Liver (tissue), 9 donors: ENCODE measurements around the gene XRCC1. TPM values are rescaled to one million over a fixed set of nuclear protein-coding genes. Genes with fewer than 3 reads are reported as not detected.
A peak's percentile ranks its signal among the peaks of the same experiment; 100 is the strongest.

Source experiments
- DNase-seq: peaks from one replicate; pipeline ENCODE4 v3.0.0-alpha.2; 2017; ENCODE audit warnings: low spot score
- H3K27ac ChIP-seq, 2 donors: one replicate each; pipeline ENCODE4 v1.7.0; 2013; ENCODE audit warnings: inconsistent platforms in 2 of 2, low read length in 2 of 2, control low read depth in 1 of 2, low read depth in 1 of 2, mild to moderate bottlenecking in 1 of 2
- H3K27me3 ChIP-seq, 4 donors: one replicate each; pipeline versions ENCODE4 v1.6.1 to v1.7.0; 2013; ENCODE audit warnings: low read length in 3 of 4, inconsistent platforms in 1 of 4, mild to moderate bottlenecking in 1 of 4, moderate library complexity in 1 of 4; ENCODE audit not compliant: control insufficient read depth in 4 of 4, insufficient read depth in 4 of 4
- H3K36me3 ChIP-seq, 4 donors: one replicate each; pipeline versions ENCODE4 v1.6.1 to v1.7.0; 2013; ENCODE audit warnings: low read length in 3 of 4, mild to moderate bottlenecking in 3 of 4, low read depth in 1 of 4, moderate library complexity in 1 of 4; ENCODE audit not compliant: control insufficient read depth in 4 of 4, insufficient read depth in 3 of 4
- H3K4me1 ChIP-seq, 4 donors: one replicate each; pipeline versions ENCODE4 v1.6.1 to v1.7.0; 2013; ENCODE audit warnings: low read length in 3 of 4, mild to moderate bottlenecking in 3 of 4, moderate library complexity in 1 of 4; ENCODE audit not compliant: control insufficient read depth in 4 of 4, insufficient read depth in 4 of 4
- H3K4me3 ChIP-seq, 3 donors: one replicate each; pipeline versions ENCODE4 v1.6.1 to v1.7.0; 2013; ENCODE audit warnings: low read length in 3 of 3, control low read depth in 1 of 3, low read depth in 1 of 3, mild to moderate bottlenecking in 1 of 3
- H3K9ac ChIP-seq, 2 donors: one replicate each; pipeline ENCODE4 v1.7.0; 2013; ENCODE audit warnings: low read length in 2 of 2, mild to moderate bottlenecking in 2 of 2, moderate library complexity in 2 of 2, control low read depth in 1 of 2, low read depth in 1 of 2
- H3K9me3 ChIP-seq, 4 donors: one replicate each; pipeline versions ENCODE4 v1.6.1 to v1.7.0; 2013; ENCODE audit warnings: low read length in 3 of 4; ENCODE audit not compliant: control insufficient read depth in 4 of 4
- EGR1 ChIP-seq, 2 donors: IDR thresholded peaks; 2 replicates each; pipeline ENCODE4 v1.6.1; 2016 to 2018; ENCODE audit warnings: antibody characterized with exemption in 2 of 2, low read depth in 2 of 2
- FOXA1 ChIP-seq: IDR thresholded peaks from 2 replicates; pipeline ENCODE4 v1.6.1; 2016; ENCODE audit warnings: antibody characterized with exemption
- FOXA2 ChIP-seq: IDR thresholded peaks from 2 replicates; pipeline ENCODE4 v1.6.1; 2016; ENCODE audit warnings: antibody characterized with exemption
- GABPA ChIP-seq, 2 donors: IDR thresholded peaks in 1 of 2; conservative IDR thresholded peaks in 1 of 2; 2 replicates each; pipeline ENCODE4 v1.6.1; 2016; ENCODE audit warnings: antibody characterized with exemption in 2 of 2, mild to moderate bottlenecking in 1 of 2, moderate library complexity in 1 of 2
- HNF4A ChIP-seq, 2 donors: conservative IDR thresholded peaks; 2 replicates each; pipeline ENCODE4 v1.6.1; 2016; ENCODE audit warnings: antibody characterized with exemption in 2 of 2, mild to moderate bottlenecking in 2 of 2
- HNF4G ChIP-seq: IDR thresholded peaks from 2 replicates; pipeline ENCODE4 v1.6.1; 2016; ENCODE audit warnings: antibody characterized with exemption
- JUND ChIP-seq, 2 donors: IDR thresholded peaks; 2 replicates each; pipeline ENCODE4 v1.6.1; 2016; ENCODE audit warnings: antibody characterized with exemption in 2 of 2
- NR2F2 ChIP-seq: IDR thresholded peaks from 2 replicates; pipeline ENCODE4 v1.6.1; 2016; ENCODE audit warnings: antibody characterized with exemption
- RAD21 ChIP-seq, 2 donors: IDR thresholded peaks; 2 replicates each; pipeline ENCODE4 v1.6.1; 2016; ENCODE audit warnings: antibody characterized with exemption in 2 of 2, mild to moderate bottlenecking in 2 of 2
- RXRA ChIP-seq, 2 donors: IDR thresholded peaks; 2 replicates each; pipeline ENCODE4 v1.6.1; 2017 to 2018; ENCODE audit warnings: antibody characterized with exemption in 2 of 2, mild to moderate bottlenecking in 1 of 2
- SP1 ChIP-seq: IDR thresholded peaks from 2 replicates; pipeline ENCODE4 v1.6.1; 2018; ENCODE audit warnings: antibody characterized with exemption, mild to moderate bottlenecking
- TAF1 ChIP-seq: conservative IDR thresholded peaks from 2 replicates; pipeline ENCODE4 v1.6.1; 2016; ENCODE audit warnings: antibody characterized with exemption, mild to moderate bottlenecking
- YY1 ChIP-seq: IDR thresholded peaks from 2 replicates; pipeline ENCODE4 v1.6.1; 2016; ENCODE audit warnings: antibody characterized with exemption, mild to moderate bottlenecking
- WGBS: extraction: QIAGEN DNeasy Blood & Tissue Kit; methylation state at CpG from one replicate; pipeline ENCODE4 v1.1.7; 2013; 5-methylcytosine and 5-hydroxymethylcytosine counted together
- polyA plus RNA-seq, 2 donors: library from polyadenylated mRNA; stranded (reverse) in 1 of 2; unstranded in 1 of 2; fragments of 200-250 nt in 1 of 2; fragments of >200 nt in 1 of 2; fragmentation: Nextera tagmentation in 1 of 2; extraction: Ambion mirVana in 1 of 2; gene quantifications; one replicate each; pipeline versions ENCODE4 v1.2.1 to v1.2.3, GENCODE V29; 2013 to 2015
- total RNA-seq, 2 donors: library from RNA; depleted of rRNA; stranded (reverse); fragments of >200 nt; gene quantifications; one replicate each; pipeline ENCODE4 v1.2.3, GENCODE V29; 2014
- TF ChIP-seq, protein P1 (sequence below): IDR thresholded peaks from 2 replicates; pipeline ENCODE4 v1.6.1; 2016; ENCODE audit warnings: antibody characterized with exemption
- TF ChIP-seq, protein P2 (sequence below): IDR thresholded peaks from 2 replicates; pipeline ENCODE4 v1.6.1; 2016; ENCODE audit warnings: antibody characterized with exemption
- TF ChIP-seq, protein P3 (sequence below): IDR thresholded peaks from 2 replicates; pipeline ENCODE4 v1.6.1; 2016; ENCODE audit warnings: antibody characterized with exemption
- TF ChIP-seq, protein P4 (sequence below): fragments of 150-350 bp; IDR thresholded peaks from 2 replicates; pipeline ENCODE4 v1.5.1; 2017; ENCODE audit warnings: improper control_type of control experiment, low read depth, low read length; ENCODE audit not compliant: missing input control
- TF ChIP-seq, protein P5 (sequence below): IDR thresholded peaks from 2 replicates; pipeline ENCODE4 v1.6.1; 2016; ENCODE audit warnings: antibody characterized with exemption, mild to moderate bottlenecking
- donor health status: healthy.
- donor health status: healthy.
- donor health status: healthy.
- donor health status: healthy.
- donor health status: healthy.

Gene XRCC1
- total and polyA plus RNA-seq, 4 donors: 3.6 to 9.8 (median 4.9) TPM

DNA sequence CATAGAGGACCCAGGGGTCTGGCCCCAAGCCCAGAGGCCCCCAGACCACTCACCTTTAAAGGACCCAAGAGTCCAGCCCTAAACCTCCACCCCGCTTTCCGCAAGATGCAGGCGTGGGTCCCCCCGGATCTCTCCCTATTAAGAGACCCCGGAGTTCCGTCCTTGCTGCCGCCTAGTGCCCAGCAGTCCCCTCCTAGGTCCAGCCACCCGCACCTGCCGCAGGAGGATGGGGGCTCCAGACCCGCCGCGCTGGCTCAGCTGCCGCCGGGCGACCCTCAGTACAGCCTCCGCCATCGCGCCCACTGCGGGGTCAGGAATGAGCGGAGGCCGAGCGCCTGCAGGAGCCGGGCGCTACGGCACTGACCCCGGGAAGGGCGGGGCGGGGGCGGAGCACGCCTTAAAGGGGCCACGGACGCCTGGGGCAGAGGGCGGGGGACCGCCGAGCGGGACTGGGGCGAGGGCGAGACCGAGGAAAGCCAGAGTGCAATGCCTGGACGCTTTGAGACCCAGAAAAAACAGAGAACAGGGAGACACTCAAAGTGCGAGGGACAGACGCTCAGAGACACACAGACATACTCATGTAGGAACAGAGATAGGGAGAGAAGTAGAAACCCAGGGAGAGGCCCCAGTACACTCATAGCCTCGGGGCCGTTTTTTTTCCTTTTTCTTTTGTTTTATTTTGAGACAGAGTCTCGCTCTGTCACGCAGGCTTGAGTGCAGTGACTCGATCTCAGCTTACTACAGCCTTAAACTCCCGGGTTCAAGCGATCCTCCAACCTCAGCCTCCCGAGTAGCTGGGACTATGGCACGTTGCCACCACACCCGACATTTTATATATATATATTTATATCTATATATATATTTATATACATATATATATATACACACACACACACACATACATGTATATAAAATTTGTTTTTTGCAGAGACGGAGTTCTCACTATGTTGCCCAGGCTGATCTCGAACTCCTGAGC lies 48.2 kb downstream of the XRCC1 start, which contains the start of gene ETHE1:
Gene ETHE1 (minus strand): TSS at position 318 of the 976 bp plus-strand sequence. CDS start 24 bp downstream, at position 294.
- Histone ChIP-seq H3K9ac (peak within 1 kb of the TSS; percentile 82 to 88), H3K27me3 (no peaks in the 10 kb centered on the region), H3K27ac (peak within 1 kb of the TSS; percentile 76 to 85), H3K36me3 (no peaks in the 10 kb centered on the region), H3K4me1 (peaks cover under 1 to 34% (median 29%) of the 10 kb centered on the region in 4 donors), H3K9me3 (no peaks in the 10 kb centered on the region), H3K4me3 (peak within 1 kb of the TSS; percentile 94 to 97 (median 94))
- DNase-seq: peak; percentile 85
- WGBS: 5% methylated on average over 54 of the region's 54 CpGs
- TF ChIP-seq RAD21 (IDR thresholded peaks at IDR 0.05) (peak in 1 of 2 donors; percentile 17), JUND (IDR thresholded peaks at IDR 0.05) (no peak), FOXA2 (no peak), YY1 (peak; percentile 57), HNF4G (no peak), NR2F2 (no peak), EGR1 (IDR thresholded peaks at IDR 0.05; ENCODE audit: low read depth in 2 of 2) (peak; percentile 59), GABPA (IDR thresholded peaks at IDR 0.05 in 1 of 2, conservative IDR thresholded peaks at IDR 0.05 in 1 of 2) (no peak), TAF1 (no peak), SP1 (peak; percentile 17), RXRA (IDR thresholded peaks at IDR 0.05) (peak; percentile 18 to 25), HNF4A (conservative IDR thresholded peaks at IDR 0.05) (peak; percentile 31 to 39), FOXA1 (no peak)
- TF ChIP-seq, protein P1, sequence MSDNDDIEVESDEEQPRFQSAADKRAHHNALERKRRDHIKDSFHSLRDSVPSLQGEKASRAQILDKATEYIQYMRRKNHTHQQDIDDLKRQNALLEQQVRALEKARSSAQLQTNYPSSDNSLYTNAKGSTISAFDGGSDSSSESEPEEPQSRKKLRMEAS: no peak
- TF ChIP-seq, protein P2, sequence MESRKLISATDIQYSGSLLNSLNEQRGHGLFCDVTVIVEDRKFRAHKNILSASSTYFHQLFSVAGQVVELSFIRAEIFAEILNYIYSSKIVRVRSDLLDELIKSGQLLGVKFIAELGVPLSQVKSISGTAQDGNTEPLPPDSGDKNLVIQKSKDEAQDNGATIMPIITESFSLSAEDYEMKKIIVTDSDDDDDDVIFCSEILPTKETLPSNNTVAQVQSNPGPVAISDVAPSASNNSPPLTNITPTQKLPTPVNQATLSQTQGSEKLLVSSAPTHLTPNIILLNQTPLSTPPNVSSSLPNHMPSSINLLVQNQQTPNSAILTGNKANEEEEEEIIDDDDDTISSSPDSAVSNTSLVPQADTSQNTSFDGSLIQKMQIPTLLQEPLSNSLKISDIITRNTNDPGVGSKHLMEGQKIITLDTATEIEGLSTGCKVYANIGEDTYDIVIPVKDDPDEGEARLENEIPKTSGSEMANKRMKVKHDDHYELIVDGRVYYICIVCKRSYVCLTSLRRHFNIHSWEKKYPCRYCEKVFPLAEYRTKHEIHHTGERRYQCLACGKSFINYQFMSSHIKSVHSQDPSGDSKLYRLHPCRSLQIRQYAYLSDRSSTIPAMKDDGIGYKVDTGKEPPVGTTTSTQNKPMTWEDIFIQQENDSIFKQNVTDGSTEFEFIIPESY: no peak
- TF ChIP-seq, protein P3, sequence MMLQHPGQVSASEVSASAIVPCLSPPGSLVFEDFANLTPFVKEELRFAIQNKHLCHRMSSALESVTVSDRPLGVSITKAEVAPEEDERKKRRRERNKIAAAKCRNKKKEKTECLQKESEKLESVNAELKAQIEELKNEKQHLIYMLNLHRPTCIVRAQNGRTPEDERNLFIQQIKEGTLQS: no peak
- TF ChIP-seq, protein P4, sequence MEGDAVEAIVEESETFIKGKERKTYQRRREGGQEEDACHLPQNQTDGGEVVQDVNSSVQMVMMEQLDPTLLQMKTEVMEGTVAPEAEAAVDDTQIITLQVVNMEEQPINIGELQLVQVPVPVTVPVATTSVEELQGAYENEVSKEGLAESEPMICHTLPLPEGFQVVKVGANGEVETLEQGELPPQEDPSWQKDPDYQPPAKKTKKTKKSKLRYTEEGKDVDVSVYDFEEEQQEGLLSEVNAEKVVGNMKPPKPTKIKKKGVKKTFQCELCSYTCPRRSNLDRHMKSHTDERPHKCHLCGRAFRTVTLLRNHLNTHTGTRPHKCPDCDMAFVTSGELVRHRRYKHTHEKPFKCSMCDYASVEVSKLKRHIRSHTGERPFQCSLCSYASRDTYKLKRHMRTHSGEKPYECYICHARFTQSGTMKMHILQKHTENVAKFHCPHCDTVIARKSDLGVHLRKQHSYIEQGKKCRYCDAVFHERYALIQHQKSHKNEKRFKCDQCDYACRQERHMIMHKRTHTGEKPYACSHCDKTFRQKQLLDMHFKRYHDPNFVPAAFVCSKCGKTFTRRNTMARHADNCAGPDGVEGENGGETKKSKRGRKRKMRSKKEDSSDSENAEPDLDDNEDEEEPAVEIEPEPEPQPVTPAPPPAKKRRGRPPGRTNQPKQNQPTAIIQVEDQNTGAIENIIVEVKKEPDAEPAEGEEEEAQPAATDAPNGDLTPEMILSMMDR: peak; percentile 9
- TF ChIP-seq, protein P5, sequence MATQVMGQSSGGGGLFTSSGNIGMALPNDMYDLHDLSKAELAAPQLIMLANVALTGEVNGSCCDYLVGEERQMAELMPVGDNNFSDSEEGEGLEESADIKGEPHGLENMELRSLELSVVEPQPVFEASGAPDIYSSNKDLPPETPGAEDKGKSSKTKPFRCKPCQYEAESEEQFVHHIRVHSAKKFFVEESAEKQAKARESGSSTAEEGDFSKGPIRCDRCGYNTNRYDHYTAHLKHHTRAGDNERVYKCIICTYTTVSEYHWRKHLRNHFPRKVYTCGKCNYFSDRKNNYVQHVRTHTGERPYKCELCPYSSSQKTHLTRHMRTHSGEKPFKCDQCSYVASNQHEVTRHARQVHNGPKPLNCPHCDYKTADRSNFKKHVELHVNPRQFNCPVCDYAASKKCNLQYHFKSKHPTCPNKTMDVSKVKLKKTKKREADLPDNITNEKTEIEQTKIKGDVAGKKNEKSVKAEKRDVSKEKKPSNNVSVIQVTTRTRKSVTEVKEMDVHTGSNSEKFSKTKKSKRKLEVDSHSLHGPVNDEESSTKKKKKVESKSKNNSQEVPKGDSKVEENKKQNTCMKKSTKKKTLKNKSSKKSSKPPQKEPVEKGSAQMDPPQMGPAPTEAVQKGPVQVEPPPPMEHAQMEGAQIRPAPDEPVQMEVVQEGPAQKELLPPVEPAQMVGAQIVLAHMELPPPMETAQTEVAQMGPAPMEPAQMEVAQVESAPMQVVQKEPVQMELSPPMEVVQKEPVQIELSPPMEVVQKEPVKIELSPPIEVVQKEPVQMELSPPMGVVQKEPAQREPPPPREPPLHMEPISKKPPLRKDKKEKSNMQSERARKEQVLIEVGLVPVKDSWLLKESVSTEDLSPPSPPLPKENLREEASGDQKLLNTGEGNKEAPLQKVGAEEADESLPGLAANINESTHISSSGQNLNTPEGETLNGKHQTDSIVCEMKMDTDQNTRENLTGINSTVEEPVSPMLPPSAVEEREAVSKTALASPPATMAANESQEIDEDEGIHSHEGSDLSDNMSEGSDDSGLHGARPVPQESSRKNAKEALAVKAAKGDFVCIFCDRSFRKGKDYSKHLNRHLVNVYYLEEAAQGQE: peak; percentile 57
